Kidney (tissue), 14 donors: ENCODE measurements around the gene ZNF469. TPM values are rescaled to one million over a fixed set of nuclear protein-coding genes. Genes with fewer than 3 reads are reported as not detected.

ENCODE experiments used
- DNase-seq, 5 donors: peaks; one replicate each; pipeline ENCODE4 v3.0.0-alpha.2; 2013 to 2020
- FAIRE-seq: peaks from 2 replicates; lab custom pipeline; 2012; peaks lifted over from hg19 to GRCh38; lab: Jason Lieb, UNC
- H3K27ac ChIP-seq, 2 donors: one replicate each; pipeline ENCODE4 v1.7.0; 2013; ENCODE audit warnings: low read depth in 2 of 2, low read length in 2 of 2, inconsistent platforms in 1 of 2
- H3K27me3 ChIP-seq: one replicate; pipeline ENCODE4 v1.7.1; 2013; ENCODE audit warnings: low read length, inconsistent platforms; ENCODE audit not compliant: control insufficient read depth, insufficient read depth
- H3K36me3 ChIP-seq, 3 donors: one replicate each; pipeline versions ENCODE4 v1.7.0 to v1.7.1; 2013; ENCODE audit warnings: low read length in 3 of 3, control low read depth in 1 of 3, inconsistent platforms in 1 of 3; ENCODE audit not compliant: insufficient read depth in 3 of 3, control insufficient read depth in 2 of 3
- H3K4me1 ChIP-seq, 3 donors: one replicate each; pipeline versions ENCODE4 v1.7.0 to v1.7.1; 2013; ENCODE audit warnings: low read length in 3 of 3, inconsistent platforms in 1 of 3, low read depth in 1 of 3; ENCODE audit not compliant: control insufficient read depth in 2 of 3, insufficient read depth in 2 of 3
- H3K4me3 ChIP-seq, 3 donors: one replicate each; pipeline versions ENCODE4 v1.7.0 to v1.8.1; 2013; ENCODE audit warnings: low read length in 3 of 3, control low read depth in 1 of 3, inconsistent platforms in 1 of 3
- H3K9ac ChIP-seq, 3 donors: one replicate each; pipeline versions ENCODE4 v1.7.0 to v1.7.1; 2013; ENCODE audit warnings: low read length in 3 of 3, control low read depth in 1 of 3, inconsistent platforms in 1 of 3
- H3K9me3 ChIP-seq, 3 donors: one replicate each; pipeline versions ENCODE4 v1.7.0 to v1.7.1; 2013; ENCODE audit warnings: low read length in 3 of 3, control low read depth in 1 of 3, inconsistent platforms in 1 of 3; ENCODE audit not compliant: control insufficient read depth in 2 of 3, insufficient read depth in 1 of 3
- intact Hi-C: fragments of 100-400 bp; cut with DNase I; formaldehyde crosslinking; loops from one replicate; pipeline ENCODE4 v1.11.1; 2022
- polyA plus RNA-seq: library from polyadenylated mRNA; stranded (reverse); fragments of 350-450 nt; fragmentation: Illumina TruSeq; extraction: RNeasy Lipid Tissue Mini Kit (QIAGEN cat#74804); gene quantifications from one replicate; pipeline ENCODE4 v1.2.3, GENCODE V29; 2014; ENCODE audit warnings: low read depth, low replicate concordance; ENCODE audit not compliant: insufficient read depth
- total RNA-seq: library from RNA; stranded (reverse); fragmentation: NEBNext Ultra II Directional; extraction: Animal tissue kit (Norgen Biotek cat#: 25700); gene quantifications from one replicate; pipeline ENCODE4 v1.2.1, GENCODE V29; 2021
- TF ChIP-seq, protein P1 (sequence below): IDR thresholded peaks from 3 replicates; pipeline ENCODE4 v1.5.1; 2012; ENCODE audit warnings: mild to moderate bottlenecking, moderate library complexity, borderline replicate concordance; ENCODE audit not compliant: insufficient read depth; ENCODE audit errors: extremely low read depth
- donor health status: control.
- donor health status: control.
- donor health status: control.
- donor health status: control.
- donor health status: control.
- donor health status: DM: yes; HTN: yes; CAD: no.
- donor health status: Normal renal cell carcinoma (clear cell type).

The ZNF469 gene
- total and polyA plus RNA-seq, 2 donors from 2014 or later, result 0.09 to 1.6 TPM

DNA sequence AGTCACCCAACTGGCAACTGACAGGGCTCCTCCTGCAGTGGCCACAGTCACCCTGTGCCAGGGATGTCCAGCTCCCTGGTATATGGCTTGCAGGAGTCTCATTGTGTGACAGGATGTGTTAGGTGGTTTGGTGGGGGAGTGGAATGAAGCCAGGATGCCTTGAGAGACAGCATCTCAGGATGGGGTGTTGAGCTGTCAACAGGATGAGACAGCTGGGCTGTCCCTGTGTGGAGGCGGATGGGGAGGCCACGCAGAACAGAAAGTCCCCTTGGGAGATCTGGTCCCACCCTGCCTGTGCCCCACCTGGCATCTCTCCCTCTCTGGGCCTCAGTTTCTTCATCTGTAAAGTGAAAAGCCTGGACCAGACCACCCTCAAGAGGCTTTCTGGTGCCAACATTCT lies 9.5 kb upstream of the ZNF469 start:
- Histone ChIP-seq H3K27me3 (no peaks in the 10 kb centered on the region), H3K4me3 (no peak overlapping the region), H3K27ac (no peak overlapping the region), H3K36me3 (peaks cover 0 to 3% (median 0%) of the 10 kb centered on the region in 3 donors), H3K4me1 (no peaks in the 10 kb centered on the region), H3K9me3 (peaks cover 0 to 8% (median 0%) of the 10 kb centered on the region in 3 donors), H3K9ac (no peak overlapping the region)
- DNase-seq (peak in 2 of 5 donors; percentile 13 to 16), FAIRE-seq (no peak)
- TF ChIP-seq, protein P1, sequence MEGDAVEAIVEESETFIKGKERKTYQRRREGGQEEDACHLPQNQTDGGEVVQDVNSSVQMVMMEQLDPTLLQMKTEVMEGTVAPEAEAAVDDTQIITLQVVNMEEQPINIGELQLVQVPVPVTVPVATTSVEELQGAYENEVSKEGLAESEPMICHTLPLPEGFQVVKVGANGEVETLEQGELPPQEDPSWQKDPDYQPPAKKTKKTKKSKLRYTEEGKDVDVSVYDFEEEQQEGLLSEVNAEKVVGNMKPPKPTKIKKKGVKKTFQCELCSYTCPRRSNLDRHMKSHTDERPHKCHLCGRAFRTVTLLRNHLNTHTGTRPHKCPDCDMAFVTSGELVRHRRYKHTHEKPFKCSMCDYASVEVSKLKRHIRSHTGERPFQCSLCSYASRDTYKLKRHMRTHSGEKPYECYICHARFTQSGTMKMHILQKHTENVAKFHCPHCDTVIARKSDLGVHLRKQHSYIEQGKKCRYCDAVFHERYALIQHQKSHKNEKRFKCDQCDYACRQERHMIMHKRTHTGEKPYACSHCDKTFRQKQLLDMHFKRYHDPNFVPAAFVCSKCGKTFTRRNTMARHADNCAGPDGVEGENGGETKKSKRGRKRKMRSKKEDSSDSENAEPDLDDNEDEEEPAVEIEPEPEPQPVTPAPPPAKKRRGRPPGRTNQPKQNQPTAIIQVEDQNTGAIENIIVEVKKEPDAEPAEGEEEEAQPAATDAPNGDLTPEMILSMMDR, result no peak
- intact Hi-C loops, result no loop called here

DNA sequence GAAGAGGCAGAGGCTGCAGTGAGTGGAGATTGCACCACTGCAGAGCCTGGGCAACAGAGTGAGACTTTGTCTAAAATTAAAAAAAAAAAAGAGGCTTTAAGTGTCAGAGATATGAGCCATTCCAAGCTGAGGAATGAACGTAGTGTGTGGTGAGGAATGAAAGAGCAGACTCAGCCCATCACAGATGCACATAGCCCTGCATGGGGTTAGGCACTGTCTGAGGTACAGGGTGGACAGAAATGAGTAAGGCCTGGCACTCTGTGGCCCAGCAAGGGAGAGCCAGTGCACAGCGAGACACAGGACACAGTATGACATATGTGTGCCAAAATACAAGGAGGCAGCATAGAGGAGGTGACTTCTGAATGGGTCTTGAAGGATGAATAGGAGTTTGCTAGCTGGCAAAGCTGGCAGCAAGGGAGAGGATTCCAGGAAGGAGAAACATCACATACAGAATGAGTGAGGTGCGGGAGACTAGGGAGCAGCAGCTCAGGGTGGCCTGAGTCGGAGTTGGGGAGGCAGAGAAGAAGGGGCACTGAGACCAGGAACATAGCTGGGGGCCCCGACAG lies 8.7 kb upstream of the ZNF469 start:
- Histone ChIP-seq H3K9me3 (peaks cover 0 to 8% (median 0%) of the 10 kb centered on the region in 3 donors), H3K4me3 (no peak overlapping the region), H3K36me3 (peaks cover 0 to 3% (median 0%) of the 10 kb centered on the region in 3 donors), H3K27ac (no peak overlapping the region), H3K9ac (no peak overlapping the region), H3K27me3 (no peaks in the 10 kb centered on the region), H3K4me1 (no peaks in the 10 kb centered on the region)
- DNase-seq, result peak in 2 of 5 donors; percentile 1 to 13
- TF ChIP-seq, protein P1, result no peak
- intact Hi-C loops, result no loop called here
- no peak for FAIRE-seq

DNA sequence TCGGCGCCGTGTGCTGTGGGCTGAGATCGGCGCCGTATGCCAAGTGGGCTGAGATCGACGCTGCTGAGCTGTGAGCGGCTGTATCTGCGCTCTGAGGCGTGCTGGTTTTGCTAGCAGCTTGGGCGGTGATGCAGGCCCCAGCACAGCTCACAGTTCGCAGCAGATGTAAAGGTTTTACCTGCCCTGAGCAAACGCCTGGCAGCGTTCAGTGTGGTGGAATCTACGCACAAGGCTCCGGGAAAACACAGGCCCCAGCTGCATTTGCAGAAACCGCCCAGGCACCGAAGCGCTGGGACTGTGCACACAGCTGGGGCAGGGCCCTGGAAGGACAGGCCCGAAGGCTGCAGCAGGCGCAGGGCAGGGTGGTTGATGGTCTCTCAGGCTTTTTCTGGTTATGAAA lies 8.0 kb upstream of the ZNF469 start:
- H3K27me3 ChIP-seq, result no peaks in the 10 kb centered on the region
- no peaks in the 10 kb centered on the region for H3K4me1 ChIP-seq
- TF ChIP-seq, protein P1, result no peak
- no peak overlapping the region for H3K27ac ChIP-seq
- H3K4me3 ChIP-seq, result no peak overlapping the region
- intact Hi-C loops, result no loop called here
- no peak overlapping the region for H3K9ac ChIP-seq
- DNase-seq (peak in 2 of 5 donors; percentile 20 to 55), FAIRE-seq (no peak)
- H3K9me3 ChIP-seq, result peaks cover 0 to 8% (median 0%) of the 10 kb centered on the region in 3 donors
- H3K36me3 ChIP-seq, result peaks cover 0 to 3% (median 0%) of the 10 kb centered on the region in 3 donors
